H9 (cell line): ENCODE data around the gene TRRAP. TPM values are rescaled to one million over a fixed set of nuclear protein-coding genes. Genes with fewer than 3 reads are reported as not detected.

Experiments used
- DNase-seq: peaks from one replicate; pipeline ENCODE4 v3.0.0-alpha.2; 2017
- H2AFZ ChIP-seq: one replicate; pipeline ENCODE4 v1.6.1; 2013; ENCODE audit warnings: mild to moderate bottlenecking, low read length, control low read depth, moderate library complexity
- H2AK5ac ChIP-seq: 2 replicates; pipeline ENCODE4 v1.6.1; 2013; ENCODE audit warnings: low read length, control low read depth, mixed read lengths; ENCODE audit not compliant: insufficient read length
- H2BK120ac ChIP-seq: one replicate; pipeline ENCODE4 v1.6.1; 2013; ENCODE audit warnings: low read depth, mild to moderate bottlenecking, low read length, control low read depth, inconsistent platforms; ENCODE audit not compliant: poor library complexity, severe bottlenecking
- H2BK12ac ChIP-seq: 2 replicates; pipeline ENCODE4 v1.6.1; 2013; ENCODE audit warnings: low read length, control low read depth, mixed read lengths, low read depth; ENCODE audit not compliant: insufficient read length
- H2BK15ac ChIP-seq: 2 replicates; pipeline ENCODE4 v1.6.1; 2013; ENCODE audit warnings: low read depth, low read length, control low read depth
- H2BK20ac ChIP-seq: one replicate; pipeline ENCODE4 v1.6.1; 2013; ENCODE audit warnings: low read depth, mild to moderate bottlenecking, low read length, control low read depth, inconsistent platforms; ENCODE audit not compliant: poor library complexity, severe bottlenecking
- H2BK5ac ChIP-seq: 2 replicates; pipeline ENCODE4 v1.6.1; 2013; ENCODE audit warnings: low read length, control low read depth, mixed read lengths; ENCODE audit not compliant: insufficient read length
- H3K14ac ChIP-seq: 2 replicates; pipeline ENCODE4 v1.6.1; 2013; ENCODE audit warnings: low read length, control low read depth; ENCODE audit not compliant: insufficient read depth
- H3K18ac ChIP-seq: 2 replicates; pipeline ENCODE4 v1.6.1; 2013; ENCODE audit warnings: low read depth, mild to moderate bottlenecking, mixed read lengths, low read length, control low read depth; ENCODE audit not compliant: insufficient read length
- H3K23ac ChIP-seq: 2 replicates; pipeline ENCODE4 v1.6.1; 2013; ENCODE audit warnings: low read length, control low read depth, mixed read lengths, low read depth; ENCODE audit not compliant: insufficient read length
- H3K23me2 ChIP-seq: 2 replicates; pipeline ENCODE4 v1.6.1; 2013; ENCODE audit warnings: low read depth, mild to moderate bottlenecking, mixed read lengths, low read length, control low read depth; ENCODE audit not compliant: insufficient read length, poor library complexity, severe bottlenecking
- H3K27ac ChIP-seq: 2 replicates; pipeline ENCODE4 v1.5.1; 2013; ENCODE audit warnings: low read length, control low read depth, mixed read lengths, low read depth; ENCODE audit not compliant: insufficient read length
- H3K27me3 ChIP-seq: 2 replicates; pipeline ENCODE4 v1.6.1; 2013; ENCODE audit warnings: low read length, control low read depth, inconsistent platforms; ENCODE audit not compliant: insufficient read depth
- H3K4ac ChIP-seq: 2 replicates; pipeline ENCODE4 v1.6.1; 2013; ENCODE audit warnings: low read depth, mild to moderate bottlenecking, control low read depth, inconsistent platforms, low read length, moderate library complexity
- H3K4me1 ChIP-seq: 2 replicates; pipeline ENCODE4 v1.6.1; 2013; ENCODE audit warnings: low read length, control low read depth, inconsistent platforms; ENCODE audit not compliant: insufficient read depth
- H3K4me2 ChIP-seq: 2 replicates; pipeline ENCODE4 v1.6.1; 2013; ENCODE audit warnings: low read length, control low read depth, mixed read lengths; ENCODE audit not compliant: insufficient read length, insufficient read depth
- H3K56ac ChIP-seq: 2 replicates; pipeline ENCODE4 v1.6.1; 2013; ENCODE audit warnings: low read depth, mild to moderate bottlenecking, mixed read lengths, low read length, control low read depth; ENCODE audit not compliant: insufficient read length
- H3K79me1 ChIP-seq: 2 replicates; pipeline ENCODE4 v1.6.1; 2013; ENCODE audit warnings: low read depth, mild to moderate bottlenecking, moderate library complexity, low read length, control low read depth, inconsistent platforms; ENCODE audit not compliant: insufficient read depth, poor library complexity, severe bottlenecking
- H3K79me2 ChIP-seq: 2 replicates; pipeline ENCODE4 v1.6.1; 2013; ENCODE audit warnings: low read length, control low read depth, inconsistent platforms; ENCODE audit not compliant: insufficient read depth
- H3K9ac ChIP-seq: 2 replicates; pipeline ENCODE4 v1.6.1; 2013; ENCODE audit warnings: low read length, control low read depth, mixed read lengths; ENCODE audit not compliant: insufficient read length; ENCODE audit errors: extremely low read depth
- H3K9me3 ChIP-seq: one replicate; pipeline ENCODE4 v1.6.1; 2013; ENCODE audit warnings: low read depth, low read length, inconsistent platforms; ENCODE audit not compliant: control insufficient read depth
- H3T11ph ChIP-seq: one replicate; pipeline ENCODE4 v1.6.1; 2013; ENCODE audit warnings: mild to moderate bottlenecking, low read length, control low read depth, inconsistent platforms
- H4K20me1 ChIP-seq: one replicate; pipeline ENCODE4 v1.6.1; 2013; ENCODE audit not compliant: control insufficient read depth, insufficient read length, insufficient read depth
- H4K5ac ChIP-seq: 2 replicates; pipeline ENCODE4 v1.6.1; 2013; ENCODE audit warnings: low read depth, mild to moderate bottlenecking, mixed read lengths, low read length, control low read depth; ENCODE audit not compliant: insufficient read length
- H4K8ac ChIP-seq: replicated peaks from 2 replicates; pipeline ENCODE4 v1.6.1; 2013; ENCODE audit warnings: low read length, control low read depth, mixed read lengths, low read depth; ENCODE audit not compliant: insufficient read length
- H4K91ac ChIP-seq: 2 replicates; pipeline ENCODE4 v1.6.1; 2013; ENCODE audit warnings: low read depth, mild to moderate bottlenecking, moderate library complexity, mixed read lengths, low read length, control low read depth; ENCODE audit not compliant: insufficient read length
- H3K27ac Mint-ChIP-seq, 3 experiments: 2 replicates in 2 of 3; 3 replicates in 1 of 3; pipeline ENCODE4 v1.8.0; 2020 to 2021; ENCODE audit warnings: mixed read lengths in 3 of 3, mild to moderate bottlenecking in 1 of 3, moderate library complexity in 1 of 3
- H3K27me3 Mint-ChIP-seq: 2 replicates; pipeline ENCODE4 v1.8.0; 2021; ENCODE audit warnings: low read depth, mild to moderate bottlenecking, moderate library complexity, mixed read lengths
- H3K36me3 Mint-ChIP-seq, 3 experiments: 2 replicates in 2 of 3; 3 replicates in 1 of 3; pipeline ENCODE4 v1.8.0; 2020 to 2021; ENCODE audit warnings: low read depth in 3 of 3, mixed read lengths in 3 of 3; ENCODE audit not compliant: insufficient read depth in 1 of 3
- H3K4me1 Mint-ChIP-seq, 2 experiments: 2 replicates each; pipeline ENCODE4 v1.8.0; 2020; ENCODE audit warnings: mixed read lengths in 2 of 2
- H3K4me3 Mint-ChIP-seq, 2 experiments: 2 replicates in 1 of 2; 3 replicates in 1 of 2; pipeline ENCODE4 v1.8.0; 2020 to 2021; ENCODE audit warnings: mild to moderate bottlenecking in 2 of 2, mixed read lengths in 2 of 2, moderate library complexity in 1 of 2
- H3K9me3 Mint-ChIP-seq, 2 experiments: 2 replicates in 1 of 2; 3 replicates in 1 of 2; pipeline ENCODE4 v1.8.0; 2020; ENCODE audit warnings: mild to moderate bottlenecking in 2 of 2, mixed read lengths in 2 of 2, moderate library complexity in 1 of 2
- WGBS: extraction: QIAGEN DNeasy Blood & Tissue Kit; methylation state at CpG from one replicate; pipeline ENCODE4 v1.1.7; 2013; ENCODE audit warnings: missing lambda C conversion rate, low lambda C conversion rate, mixed read lengths; ENCODE audit not compliant: insufficient read length; ENCODE audit errors: extremely low coverage; 5-methylcytosine and 5-hydroxymethylcytosine counted together
- total RNA-seq: library from RNA; stranded (reverse); gene quantifications from 2 replicates; pipeline ENCODE4 v1.2.1, GENCODE V29; 2021
- TF ChIP-seq, protein P1 (sequence below): fragments of 200-600 bp; sonication (generic); conservative IDR thresholded peaks from 3 replicates; pipeline ENCODE4 v1.8.0; 2021; ENCODE audit warnings: antibody characterized with exemption, mild to moderate bottlenecking

The TRRAP gene
- total RNA-seq, 1 experiment from 2014 or later, result 58.6 TPM

DNA sequence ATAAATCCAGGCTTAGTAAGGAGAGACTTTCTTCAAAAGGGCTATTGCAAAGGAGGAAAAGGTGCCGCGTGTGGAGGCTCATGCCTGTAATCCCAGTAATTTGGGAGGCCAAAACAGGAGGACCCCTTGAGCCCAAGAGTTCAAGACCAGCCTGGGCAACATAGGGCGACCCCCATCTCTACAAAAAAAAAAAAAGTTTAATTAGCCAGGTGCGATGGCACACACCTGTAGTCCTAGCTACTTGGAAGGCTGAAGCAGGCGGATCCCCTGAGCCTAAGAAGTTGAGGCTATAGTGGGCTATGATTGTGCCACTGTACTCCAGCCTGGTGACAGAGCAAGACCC, 40.7 kb upstream of the TRRAP start:
- no peak overlapping the region for H3K56ac ChIP-seq
- no peak overlapping the region for H3K27ac ChIP-seq
- no peak overlapping the region for H2BK12ac ChIP-seq
- Mint-ChIP-seq H3K4me1 (peaks cover 15 to 17% of the 10 kb centered on the region in 2 experiments), H3K27ac (peak overlapping the region in 1 of 3 experiments; percentile 95; a peak in 2 of 7 replicates), H3K36me3 (no peaks in the 10 kb centered on the region), H3K9me3 (no peaks in the 10 kb centered on the region), H3K4me3 (peak overlapping the region in 1 of 2 experiments; percentile 54; a peak in 2 of 5 replicates), H3K27me3 (peaks cover 8% of the 10 kb centered on the region)
- no peaks in the 10 kb centered on the region for H3K9me3 ChIP-seq
- H4K8ac ChIP-seq, result no peak overlapping the region
- no peak overlapping the region for H3K18ac ChIP-seq
- TF ChIP-seq, protein P1, sequence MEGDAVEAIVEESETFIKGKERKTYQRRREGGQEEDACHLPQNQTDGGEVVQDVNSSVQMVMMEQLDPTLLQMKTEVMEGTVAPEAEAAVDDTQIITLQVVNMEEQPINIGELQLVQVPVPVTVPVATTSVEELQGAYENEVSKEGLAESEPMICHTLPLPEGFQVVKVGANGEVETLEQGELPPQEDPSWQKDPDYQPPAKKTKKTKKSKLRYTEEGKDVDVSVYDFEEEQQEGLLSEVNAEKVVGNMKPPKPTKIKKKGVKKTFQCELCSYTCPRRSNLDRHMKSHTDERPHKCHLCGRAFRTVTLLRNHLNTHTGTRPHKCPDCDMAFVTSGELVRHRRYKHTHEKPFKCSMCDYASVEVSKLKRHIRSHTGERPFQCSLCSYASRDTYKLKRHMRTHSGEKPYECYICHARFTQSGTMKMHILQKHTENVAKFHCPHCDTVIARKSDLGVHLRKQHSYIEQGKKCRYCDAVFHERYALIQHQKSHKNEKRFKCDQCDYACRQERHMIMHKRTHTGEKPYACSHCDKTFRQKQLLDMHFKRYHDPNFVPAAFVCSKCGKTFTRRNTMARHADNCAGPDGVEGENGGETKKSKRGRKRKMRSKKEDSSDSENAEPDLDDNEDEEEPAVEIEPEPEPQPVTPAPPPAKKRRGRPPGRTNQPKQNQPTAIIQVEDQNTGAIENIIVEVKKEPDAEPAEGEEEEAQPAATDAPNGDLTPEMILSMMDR, result no peak
- H3K27me3 ChIP-seq, result no peaks in the 10 kb centered on the region; the same call in 1 of the 2 replicates
- H2BK120ac ChIP-seq, result no peak overlapping the region
- no peak overlapping the region for H2AFZ ChIP-seq
- H3K23ac ChIP-seq, result no peak overlapping the region
- no peaks in the 10 kb centered on the region for H3K79me2 ChIP-seq
- H3K14ac ChIP-seq, result no peak overlapping the region
- H3K4me1 ChIP-seq, result no peaks in the 10 kb centered on the region
- no CpG with 5 or more reads among the region's 5 CpGs for WGBS
- H3K79me1 ChIP-seq, result no peaks in the 10 kb centered on the region
- no peak overlapping the region for H2BK15ac ChIP-seq
- H3K4ac ChIP-seq, result no peak overlapping the region
- H3K4me2 ChIP-seq, result peak overlapping the region; percentile 14
- H4K20me1 ChIP-seq, result no peaks in the 10 kb centered on the region
- H3K23me2 ChIP-seq, result no peaks in the 10 kb centered on the region
- H2BK5ac ChIP-seq, result no peak overlapping the region
- no peak overlapping the region for H2BK20ac ChIP-seq
- H2AK5ac ChIP-seq, result no peak overlapping the region
- no peak for DNase-seq
- no peak overlapping the region for H4K5ac ChIP-seq
- no peak overlapping the region for H4K91ac ChIP-seq
- H3K9ac ChIP-seq, result no peak overlapping the region
- H3T11ph ChIP-seq, result no peak overlapping the region
